GM12878 (cell line): ENCODE measurements around the gene SDF4. TPM values are rescaled to one million over a fixed set of nuclear protein-coding genes. Genes with fewer than 3 reads are reported as not detected.

Experiments used
- ATAC-seq: fragments of 200-7000 bp; cut with Tn5 transposase; 3 replicates; pipeline ENCODE4 v1.9.1; 2020; ENCODE audit warnings: mild to moderate bottlenecking, moderate library complexity
- BruUV-seq: library from RNA; stranded (reverse); fragments of 400-500 nt; replicated peaks from 2 replicates; lab custom pipeline; 2021; lab: Mats Ljungman, UMichigan
- CTCF ChIA-PET: fragments of 300-600 bp; sonication (Branson Sonifier 250); formaldehyde crosslinking; extraction: SDS; loops from one replicate; lab custom pipeline; 2021; ENCODE audit warnings: inconsistent platforms; lab: Yijun Ruan, JAX
- POLR2A ChIA-PET: fragments of 350-600 bp; formaldehyde crosslinking; extraction: SDS; loops from one replicate; lab custom pipeline; 2021; ENCODE audit warnings: inconsistent platforms; lab: Charles Lee
- RAD21 ChIA-PET: fragments of 300-600 bp; sonication (Branson Sonifier 250); formaldehyde crosslinking; loops from one replicate; lab custom pipeline; 2023; ENCODE audit warnings: antibody characterized with exemption; ENCODE audit not compliant: unreplicated experiment; lab: Charles Lee
- SMC1A ChIA-PET: fragments of 300-600 bp; sonication (Branson Sonifier 250); formaldehyde crosslinking; loops from one replicate; lab custom pipeline; 2023; ENCODE audit not compliant: unreplicated experiment, uncharacterized antibody; lab: Charles Lee
- DNase-seq: peaks from one replicate; pipeline ENCODE4 v3.0.0-alpha.2; 2011; ENCODE audit warnings: low read depth, low spot score
- FAIRE-seq: peaks from 3 replicates; lab custom pipeline; 2011; peaks lifted over from hg19 to GRCh38; lab: Jason Lieb, UNC
- H2AFZ ChIP-seq: 2 replicates; pipeline ENCODE4 v1.6.0; 2011; ENCODE audit warnings: low read depth, low read length, control low read depth; ENCODE audit not compliant: control insufficient read depth
- H3K27ac ChIP-seq: 2 replicates; pipeline ENCODE4 v1.5.1; 2011; ENCODE audit warnings: control low read depth; ENCODE audit not compliant: control insufficient read depth, insufficient read depth
- H3K27me3 ChIP-seq, 2 experiments: replicated peaks in 1 of 2; 2 replicates each; pipeline versions ENCODE4 v1.6.0 to v1.6.1; 2011; ENCODE audit warnings: low read length in 1 of 2; ENCODE audit not compliant: control insufficient read depth in 2 of 2, insufficient read depth in 2 of 2
- H3K36me3 ChIP-seq, 2 experiments: 2 replicates each; pipeline ENCODE4 v1.5.1; 2011; ENCODE audit warnings: low read length in 1 of 2; ENCODE audit not compliant: control insufficient read depth in 2 of 2, insufficient read depth in 2 of 2
- H3K4me1 ChIP-seq: 2 replicates; pipeline ENCODE4 v1.6.1; 2011; ENCODE audit warnings: mild to moderate bottlenecking, low read length, moderate library complexity, mixed read lengths; ENCODE audit not compliant: control insufficient read depth, insufficient read depth
- H3K4me2 ChIP-seq: 2 replicates; pipeline ENCODE4 v1.6.0; 2011; ENCODE audit warnings: control low read depth; ENCODE audit not compliant: control insufficient read depth, insufficient read depth
- H3K4me3 ChIP-seq: fragments of 200-600 bp; sonication (generic); 2 replicates; pipeline ENCODE4 v1.5.1; 2016
- H3K79me2 ChIP-seq: 2 replicates; pipeline ENCODE4 v1.6.0; 2011; ENCODE audit warnings: low read length; ENCODE audit not compliant: control insufficient read depth, insufficient read depth
- H3K9ac ChIP-seq: 2 replicates; pipeline ENCODE4 v1.8.0; 2011; ENCODE audit warnings: low read length, control low read depth, mixed read lengths; ENCODE audit not compliant: control insufficient read depth, insufficient read depth
- H3K9me3 ChIP-seq: replicated peaks from 3 replicates; pipeline ENCODE4 v1.5.1; 2011; ENCODE audit warnings: mild to moderate bottlenecking, low read length; ENCODE audit not compliant: control insufficient read depth, insufficient read depth
- H4K20me1 ChIP-seq: 2 replicates; pipeline ENCODE4 v1.6.0; 2011; ENCODE audit not compliant: control insufficient read depth, insufficient read depth
- FOXK2 ChIP-seq: fragments of 450-650 bp; IDR thresholded peaks from 2 replicates; pipeline ENCODE4 v1.6.1; 2017; ENCODE audit warnings: mild to moderate bottlenecking, moderate library complexity
- MYC ChIP-seq: IDR thresholded peaks from 2 replicates; pipeline ENCODE4 v1.6.1; 2011; ENCODE audit warnings: mild to moderate bottlenecking, low read length, moderate library complexity, inconsistent platforms; ENCODE audit not compliant: insufficient read depth, insufficient replicate concordance, insufficient read length, severe bottlenecking
- SPI1 ChIP-seq: IDR thresholded peaks from 2 replicates; pipeline ENCODE4 v1.6.1; 2011; ENCODE audit warnings: low read depth, mild to moderate bottlenecking, low read length, moderate library complexity, borderline replicate concordance; ENCODE audit not compliant: insufficient read depth
- ZNF384 ChIP-seq: IDR thresholded peaks from 2 replicates; pipeline ENCODE4 v1.6.1; 2012; ENCODE audit warnings: low read depth, mild to moderate bottlenecking, low read length, improper control_type of control experiment, borderline replicate concordance
- WGBS: methylation state at CpG from one replicate; pipeline ENCODE4 v1.1.6; 2016; ENCODE audit warnings: low lambda C conversion rate; ENCODE audit not compliant: insufficient replicate concordance, insufficient coverage; ENCODE audit errors: missing lambda C conversion rate; 5-methylcytosine and 5-hydroxymethylcytosine counted together
- in situ Hi-C: fragments of 300-500 bp; cut with MboI; formaldehyde crosslinking; loops from 9 replicates; pipeline ENCODE4 v1.14.3; 2018; ENCODE audit warnings: mixed read lengths
- intact Hi-C: fragments of 100-400 bp; cut with micrococcal nuclease; formaldehyde crosslinking; loops from one replicate; pipeline ENCODE4 v1.14.2; 2022; ENCODE audit not compliant: unreplicated experiment
- polyA plus RNA-seq, 11 experiments: library from polyadenylated mRNA; depleted of rRNA in 4 of 11; unstranded in 6 of 11; stranded (reverse) in 5 of 11; fragments of >200 nt; fragmentation: Nextera tagmentation in 4 of 11; fragmentation: Illumina TruSeq in 1 of 11; extraction: Ambion mirVana in 4 of 11; extraction: Trizol in 1 of 11; gene quantifications; 1 replicate in 1 of 11; 2 replicates in 10 of 11; pipeline versions ENCODE4 v1.2.1 to v1.2.3, GENCODE V29; 2011 to 2016; ENCODE audit warnings: inconsistent platforms in 2 of 11, missing spikeins in 2 of 11, low read depth in 1 of 11
- total RNA-seq, 4 experiments: library from RNA; depleted of rRNA in 3 of 4; stranded (reverse); fragments of >200 nt in 3 of 4; fragmentation: Illumina TruSeq in 1 of 4; extraction: Trizol in 1 of 4; gene quantifications; 2 replicates each; pipeline versions ENCODE4 v1.2.1 to v1.2.3, GENCODE V29; 2013 to 2021
- TF ChIP-seq, protein P1 (sequence below): fragments of 450-650 bp; IDR thresholded peaks from 2 replicates; pipeline ENCODE4 v1.6.1; 2017; ENCODE audit warnings: antibody characterized with exemption, mild to moderate bottlenecking, moderate library complexity

Gene SDF4
- total and polyA plus RNA-seq, 10 of the 15 experiments (the other 5 are each of a cell fraction or from before 2014, with no cell fraction given): 0.44 to 97.2 (median 40.2) TPM

DNA sequence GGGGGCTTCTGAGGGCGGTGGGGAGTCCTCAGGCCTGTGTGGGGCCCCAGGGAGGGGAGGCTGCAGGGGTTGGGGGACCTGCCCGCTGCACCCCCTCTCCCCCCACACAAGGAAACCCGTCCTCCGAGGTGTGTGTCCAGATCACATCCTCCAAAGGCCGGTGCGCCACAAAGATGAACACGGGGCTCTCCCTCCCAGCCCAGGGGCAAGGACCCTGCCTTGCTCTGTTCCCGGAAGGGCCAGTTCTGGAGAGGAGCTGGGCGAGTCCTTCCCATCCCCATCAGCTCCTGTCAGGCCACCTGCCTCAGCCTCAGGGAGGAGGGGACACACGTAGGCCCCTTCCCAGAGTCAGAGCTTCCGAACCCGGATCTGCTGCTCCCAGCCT, 60.6 kb downstream of the SDF4 start:
- SMC1A ChIA-PET: interaction anchor here (0.6 to 1.0 kb wide), 4 partner anchors 24 to 195 kb away, joined by 3 to 4 read pairs (median 4); no protein-coding TSS in a partner anchor
- FAIRE-seq (no peak), ATAC-seq (peak; percentile 14), DNase-seq (no peak)
- H3K4me2 ChIP-seq: peak overlapping the region; percentile 50; the same call in 1 of the 2 replicates
- 7% methylated on average over 11 of the region's 12 CpGs for WGBS
- in situ Hi-C loops: no loop called here
- no peaks in the 10 kb centered on the region for H3K36me3 ChIP-seq
- no peaks in the 10 kb centered on the region; the same call in 2 of the 3 replicates for H3K9me3 ChIP-seq
- H2AFZ ChIP-seq: no peak overlapping the region
- H3K27me3 ChIP-seq: peaks cover 0 to 3% of the 10 kb centered on the region in 2 experiments; a peak in 3 of 4 replicates
- POLR2A ChIA-PET: interaction anchor here (0.6 to 2.2 kb wide), 7 partner anchors 13 to 61 kb away, joined by 3 to 7 read pairs (median 4); partner anchors contain the start of genes B3GALT6, SDF4 and TNFRSF4
- H4K20me1 ChIP-seq: no peaks in the 10 kb centered on the region
- H3K79me2 ChIP-seq: no peaks in the 10 kb centered on the region
- CTCF ChIA-PET: interaction anchor here (0.6 to 1.5 kb wide), 7 partner anchors 16 to 130 kb away, joined by 3 to 4 read pairs (median 3); no protein-coding TSS in a partner anchor
- intact Hi-C loops: no loop called here
- TF ChIP-seq SPI1 (no peak), ZNF384 (no peak), FOXK2 (no peak), MYC (no peak)
- TF ChIP-seq, protein P1, sequence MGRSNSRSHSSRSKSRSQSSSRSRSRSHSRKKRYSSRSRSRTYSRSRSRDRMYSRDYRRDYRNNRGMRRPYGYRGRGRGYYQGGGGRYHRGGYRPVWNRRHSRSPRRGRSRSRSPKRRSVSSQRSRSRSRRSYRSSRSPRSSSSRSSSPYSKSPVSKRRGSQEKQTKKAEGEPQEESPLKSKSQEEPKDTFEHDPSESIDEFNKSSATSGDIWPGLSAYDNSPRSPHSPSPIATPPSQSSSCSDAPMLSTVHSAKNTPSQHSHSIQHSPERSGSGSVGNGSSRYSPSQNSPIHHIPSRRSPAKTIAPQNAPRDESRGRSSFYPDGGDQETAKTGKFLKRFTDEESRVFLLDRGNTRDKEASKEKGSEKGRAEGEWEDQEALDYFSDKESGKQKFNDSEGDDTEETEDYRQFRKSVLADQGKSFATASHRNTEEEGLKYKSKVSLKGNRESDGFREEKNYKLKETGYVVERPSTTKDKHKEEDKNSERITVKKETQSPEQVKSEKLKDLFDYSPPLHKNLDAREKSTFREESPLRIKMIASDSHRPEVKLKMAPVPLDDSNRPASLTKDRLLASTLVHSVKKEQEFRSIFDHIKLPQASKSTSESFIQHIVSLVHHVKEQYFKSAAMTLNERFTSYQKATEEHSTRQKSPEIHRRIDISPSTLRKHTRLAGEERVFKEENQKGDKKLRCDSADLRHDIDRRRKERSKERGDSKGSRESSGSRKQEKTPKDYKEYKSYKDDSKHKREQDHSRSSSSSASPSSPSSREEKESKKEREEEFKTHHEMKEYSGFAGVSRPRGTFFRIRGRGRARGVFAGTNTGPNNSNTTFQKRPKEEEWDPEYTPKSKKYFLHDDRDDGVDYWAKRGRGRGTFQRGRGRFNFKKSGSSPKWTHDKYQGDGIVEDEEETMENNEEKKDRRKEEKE: no peak
- H3K4me1 ChIP-seq: peaks cover 24% of the 10 kb centered on the region
- no peak overlapping the region for H3K9ac ChIP-seq
- RAD21 ChIA-PET: interaction anchor here (0.6 to 2.2 kb wide), 10 partner anchors 13 to 107 kb away, joined by 3 to 8 read pairs (median 4); no protein-coding TSS in a partner anchor
- H3K4me3 ChIP-seq: no peak overlapping the region
- H3K27ac ChIP-seq: no peak overlapping the region
- BruUV-seq: no TSS peak
